Effector memory CD4-positive, alpha-beta T cell (primary cell): ENCODE measurements around the gene ADAMTS17.

Experiments used
- DNase-seq, 3 donors: peaks; one replicate each; pipeline ENCODE4 v3.0.0-alpha.2; 2020
- H3K27ac ChIP-seq: 2 replicates; pipeline ENCODE4 v1.7.0; 2013; ENCODE audit warnings: mild to moderate bottlenecking, low read length, moderate library complexity; ENCODE audit not compliant: insufficient read depth, poor library complexity, severe bottlenecking
- H3K27me3 ChIP-seq: replicated peaks from 2 replicates; pipeline ENCODE4 v1.7.0; 2013; ENCODE audit warnings: mild to moderate bottlenecking, low read length; ENCODE audit not compliant: insufficient read depth, control insufficient read depth, poor library complexity, severe bottlenecking
- H3K36me3 ChIP-seq: 2 replicates; pipeline ENCODE4 v1.7.0; 2013; ENCODE audit warnings: mild to moderate bottlenecking, low read length, moderate library complexity; ENCODE audit not compliant: control insufficient read depth, insufficient read depth
- H3K4me1 ChIP-seq: 2 replicates; pipeline ENCODE4 v1.7.0; 2013; ENCODE audit warnings: low read length, mild to moderate bottlenecking; ENCODE audit not compliant: control insufficient read depth, insufficient read depth, poor library complexity, severe bottlenecking
- H3K4me3 ChIP-seq: 2 replicates; pipeline ENCODE4 v1.7.0; 2013; ENCODE audit warnings: low read length, low read depth, mild to moderate bottlenecking; ENCODE audit not compliant: insufficient read depth, poor library complexity, severe bottlenecking
- H3K9me3 ChIP-seq: 2 replicates; pipeline ENCODE4 v1.7.0; 2013; ENCODE audit warnings: mild to moderate bottlenecking, low read length, moderate library complexity; ENCODE audit not compliant: control insufficient read depth

Gene ADAMTS17

GRCh38 chr15:100034191-100034590, 307.6 kb downstream of the ADAMTS17 start:
- no peaks in the 10 kb centered on the region for H3K36me3 ChIP-seq
- DNase-seq = no peak
- H3K27me3 ChIP-seq = no peaks in the 10 kb centered on the region
- no peaks in the 10 kb centered on the region for H3K9me3 ChIP-seq
- H3K4me3 ChIP-seq = no peak overlapping the region
- no peaks in the 10 kb centered on the region for H3K4me1 ChIP-seq
- no peak overlapping the region for H3K27ac ChIP-seq

- Histone ChIP-seq H3K36me3 (no peaks in the 10 kb centered on the region), H3K9me3 (no peaks in the 10 kb centered on the region), H3K27ac (no peak overlapping the region), H3K4me1 (no peaks in the 10 kb centered on the region), H3K4me3 (no peak overlapping the region), H3K27me3 (no peaks in the 10 kb centered on the region)
- DNase-seq = no peak
Measured at GRCh38 chr15:100033140-100033857, 308.5 kb downstream of the ADAMTS17 start.

- Histone ChIP-seq H3K4me1 (no peaks in the 10 kb centered on the region), H3K27ac (no peak overlapping the region), H3K36me3 (no peaks in the 10 kb centered on the region), H3K27me3 (no peaks in the 10 kb centered on the region), H3K4me3 (no peak overlapping the region), H3K9me3 (peaks cover 3% of the 10 kb centered on the region)
- no peak for DNase-seq
Measured at GRCh38 chr15:100032358-100033085, 309.3 kb downstream of the ADAMTS17 start.

- DNase-seq = no peak
- H3K4me1 ChIP-seq = no peaks in the 10 kb centered on the region
- no peaks in the 10 kb centered on the region for H3K36me3 ChIP-seq
- peaks cover 4% of the 10 kb centered on the region for H3K9me3 ChIP-seq
- H3K4me3 ChIP-seq = no peak overlapping the region
- H3K27me3 ChIP-seq = no peaks in the 10 kb centered on the region
- no peak overlapping the region for H3K27ac ChIP-seq
Measured at GRCh38 chr15:100031665-100032357, 310.0 kb downstream of the ADAMTS17 start.

- Histone ChIP-seq H3K27me3 (no peaks in the 10 kb centered on the region), H3K36me3 (no peaks in the 10 kb centered on the region), H3K4me1 (no peaks in the 10 kb centered on the region), H3K27ac (no peak overlapping the region), H3K4me3 (no peak overlapping the region), H3K9me3 (peaks cover 4% of the 10 kb centered on the region)
- no peak for DNase-seq
Measured at GRCh38 chr15:100030586-100031229, 311.1 kb downstream of the ADAMTS17 start.

GRCh38 chr15:100029868-100030479, 311.8 kb downstream of the ADAMTS17 start:
- H3K4me3 ChIP-seq = no peak overlapping the region
- DNase-seq = no peak
- H3K27me3 ChIP-seq = no peaks in the 10 kb centered on the region
- no peaks in the 10 kb centered on the region for H3K36me3 ChIP-seq
- no peak overlapping the region for H3K27ac ChIP-seq
- no peaks in the 10 kb centered on the region for H3K4me1 ChIP-seq
- H3K9me3 ChIP-seq = peaks cover 4% of the 10 kb centered on the region

GRCh38 chr15:100029045-100029444, 312.7 kb downstream of the ADAMTS17 start:
- DNase-seq = no peak
- H3K9me3 ChIP-seq = peaks cover 4% of the 10 kb centered on the region

GRCh38 chr15:100026041-100026440, 315.7 kb downstream of the ADAMTS17 start:
- H3K9me3 ChIP-seq = peaks cover 4% of the 10 kb centered on the region
- no peak overlapping the region for H3K4me3 ChIP-seq
- no peak overlapping the region for H3K27ac ChIP-seq
- H3K27me3 ChIP-seq = no peaks in the 10 kb centered on the region
- no peaks in the 10 kb centered on the region for H3K36me3 ChIP-seq
- no peaks in the 10 kb centered on the region for H3K4me1 ChIP-seq
- no peak for DNase-seq

More at GRCh38 chr15:100029045-100029444, 312.7 kb downstream of the ADAMTS17 start:
- Histone ChIP-seq H3K4me1 (no peaks in the 10 kb centered on the region), H3K27ac (no peak overlapping the region), H3K36me3 (no peaks in the 10 kb centered on the region), H3K27me3 (no peaks in the 10 kb centered on the region), H3K4me3 (no peak overlapping the region)

- Histone ChIP-seq H3K27ac (no peak overlapping the region), H3K27me3 (no peaks in the 10 kb centered on the region), H3K4me1 (no peaks in the 10 kb centered on the region), H3K9me3 (peaks cover 3% of the 10 kb centered on the region), H3K4me3 (no peak overlapping the region), H3K36me3 (no peaks in the 10 kb centered on the region)
- no peak for DNase-seq
Measured at GRCh38 chr15:100022806-100023205, 319.0 kb downstream of the ADAMTS17 start.
